Heart left ventricle (tissue), 13 donors: ENCODE data around the gene PRLH.

Experiments
- POLR2A ChIP-seq, 2 donors: fragments of 450-650 bp; IDR thresholded peaks; one replicate each; pipeline ENCODE4 v1.6.1; 2017; ENCODE audit warnings: antibody characterized with exemption in 2 of 2, mild to moderate bottlenecking in 2 of 2, moderate library complexity in 2 of 2
- TF ChIP-seq, protein P1 (sequence below), 12 donors: fragments of 200-600 bp; sonication (generic) in 4 of 12; IDR thresholded peaks; one replicate each; pipeline versions ENCODE4 v1.5.0 to v1.8.0; 2018 to 2022; ENCODE audit warnings: antibody characterized with exemption in 12 of 12, mild to moderate bottlenecking in 5 of 12
- donor health status: ischemic (EF 13 %, LVEDD 7.1; RV severe dilation, severe dysfunction).
- donor health status: DM: no; HTN: yes; CAD: no.
- donor health status: DM: no; HTN: no; CAD: no.
- donor health status: ischemic (EF 25% LVEDD 6.9; RV normal size, moderate dysfunction).
- donor health status: ischemic (EF 25% LVEDD 5.7; RV mildly dilated, moderate dysfunction).
- donor health status: ischemic (EF 35%, LVEDD 5.7; RV mildly dilated, moderate dysfunction).
- donor health status: nonischemic (EF 11% LVEDD 7.7; RV severe dilation, severe dysfunction).
- donor health status: DM: yes; HTN: yes; CAD: no.
- donor health status: PGD.
- donor health status: ischemic (EF 29% LVEDD 5.4; RV normal size, mild dysfunction).
- donor health status: nonischemic (EF 23%, LVEDD 6.1; RV moderate dilation, normal function).

DNA sequence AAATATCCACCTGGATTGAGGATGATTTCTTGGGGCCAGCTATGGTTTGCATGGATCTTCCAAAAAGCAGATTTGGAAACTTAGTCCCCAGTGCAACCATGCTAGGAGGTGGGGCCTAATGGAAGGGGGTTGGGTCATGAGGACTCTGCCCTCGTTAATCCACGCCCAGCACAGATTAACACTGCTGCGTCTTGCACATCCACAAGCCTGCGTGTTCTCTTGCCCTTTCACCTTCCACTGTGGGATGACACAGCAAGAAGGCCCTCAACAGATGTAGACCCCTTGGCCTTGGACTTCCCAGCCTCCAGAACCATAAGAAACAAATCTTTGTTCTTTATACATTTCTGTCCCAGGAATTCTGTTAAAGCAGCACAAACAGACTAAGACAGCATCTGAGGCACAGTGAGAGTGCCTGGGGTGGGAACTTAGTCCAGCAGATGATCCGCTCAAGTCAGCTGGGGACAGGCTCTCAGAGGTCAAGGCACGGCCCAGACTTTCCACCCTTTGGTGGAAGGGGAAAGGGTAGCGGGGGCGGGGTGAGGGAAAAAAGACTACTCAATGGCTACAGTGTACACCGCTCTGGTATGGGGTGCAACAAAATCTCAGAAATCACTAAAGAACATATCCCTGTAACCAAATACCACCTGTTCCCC, 21.8 kb downstream of the PRLH start:
- TF ChIP-seq, protein P1, sequence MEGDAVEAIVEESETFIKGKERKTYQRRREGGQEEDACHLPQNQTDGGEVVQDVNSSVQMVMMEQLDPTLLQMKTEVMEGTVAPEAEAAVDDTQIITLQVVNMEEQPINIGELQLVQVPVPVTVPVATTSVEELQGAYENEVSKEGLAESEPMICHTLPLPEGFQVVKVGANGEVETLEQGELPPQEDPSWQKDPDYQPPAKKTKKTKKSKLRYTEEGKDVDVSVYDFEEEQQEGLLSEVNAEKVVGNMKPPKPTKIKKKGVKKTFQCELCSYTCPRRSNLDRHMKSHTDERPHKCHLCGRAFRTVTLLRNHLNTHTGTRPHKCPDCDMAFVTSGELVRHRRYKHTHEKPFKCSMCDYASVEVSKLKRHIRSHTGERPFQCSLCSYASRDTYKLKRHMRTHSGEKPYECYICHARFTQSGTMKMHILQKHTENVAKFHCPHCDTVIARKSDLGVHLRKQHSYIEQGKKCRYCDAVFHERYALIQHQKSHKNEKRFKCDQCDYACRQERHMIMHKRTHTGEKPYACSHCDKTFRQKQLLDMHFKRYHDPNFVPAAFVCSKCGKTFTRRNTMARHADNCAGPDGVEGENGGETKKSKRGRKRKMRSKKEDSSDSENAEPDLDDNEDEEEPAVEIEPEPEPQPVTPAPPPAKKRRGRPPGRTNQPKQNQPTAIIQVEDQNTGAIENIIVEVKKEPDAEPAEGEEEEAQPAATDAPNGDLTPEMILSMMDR (IDR thresholded peaks at IDR 0.05), result no peak
- TF ChIP-seq POLR2A (IDR thresholded peaks at IDR 0.05), result no peak
